Measurements from ENCODE around the gene TCAP.

DNA sequence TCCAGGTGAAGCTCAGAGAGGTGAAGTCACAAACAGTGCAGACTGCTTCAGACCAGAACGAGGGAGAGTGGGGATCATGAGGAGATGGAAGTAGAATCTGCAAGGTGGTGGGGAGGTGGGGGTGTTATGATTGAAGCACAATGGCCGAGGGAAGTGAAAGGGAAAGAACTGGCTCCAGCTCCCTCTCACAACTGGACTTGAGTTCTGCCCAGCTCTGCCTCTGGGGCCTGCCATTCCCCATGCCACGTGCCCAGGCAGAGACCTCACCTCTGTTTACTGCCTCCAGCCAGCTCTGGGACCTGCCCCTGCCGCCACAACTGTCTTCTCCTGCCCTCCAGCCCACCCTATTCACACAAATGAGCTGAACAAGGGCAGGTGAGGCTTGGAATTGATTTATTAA is 5.6 kb downstream of the TCAP start:
- TF ChIP-seq, protein P1, sequence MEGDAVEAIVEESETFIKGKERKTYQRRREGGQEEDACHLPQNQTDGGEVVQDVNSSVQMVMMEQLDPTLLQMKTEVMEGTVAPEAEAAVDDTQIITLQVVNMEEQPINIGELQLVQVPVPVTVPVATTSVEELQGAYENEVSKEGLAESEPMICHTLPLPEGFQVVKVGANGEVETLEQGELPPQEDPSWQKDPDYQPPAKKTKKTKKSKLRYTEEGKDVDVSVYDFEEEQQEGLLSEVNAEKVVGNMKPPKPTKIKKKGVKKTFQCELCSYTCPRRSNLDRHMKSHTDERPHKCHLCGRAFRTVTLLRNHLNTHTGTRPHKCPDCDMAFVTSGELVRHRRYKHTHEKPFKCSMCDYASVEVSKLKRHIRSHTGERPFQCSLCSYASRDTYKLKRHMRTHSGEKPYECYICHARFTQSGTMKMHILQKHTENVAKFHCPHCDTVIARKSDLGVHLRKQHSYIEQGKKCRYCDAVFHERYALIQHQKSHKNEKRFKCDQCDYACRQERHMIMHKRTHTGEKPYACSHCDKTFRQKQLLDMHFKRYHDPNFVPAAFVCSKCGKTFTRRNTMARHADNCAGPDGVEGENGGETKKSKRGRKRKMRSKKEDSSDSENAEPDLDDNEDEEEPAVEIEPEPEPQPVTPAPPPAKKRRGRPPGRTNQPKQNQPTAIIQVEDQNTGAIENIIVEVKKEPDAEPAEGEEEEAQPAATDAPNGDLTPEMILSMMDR (IDR thresholded peaks at IDR 0.05), result no peak
- TF ChIP-seq POLR2A (IDR thresholded peaks at IDR 0.05), result no peak
